ENCODE data around the gene PARP9.
A peak's percentile ranks its signal among the peaks of the same experiment; 100 is the strongest.
"Not testable (repeated sequence)": the region's sequence is repeated elsewhere in the genome, so short reads cannot be mapped to it uniquely, and the experiment has no call there.

Gene PARP9

GRCh38 chr3:122520861-122521260 is 43.2 kb downstream of the PARP9 start:
- no peak for DNase-seq (ENCODE audit: low read depth in 2 of 2)

- DNase-seq (ENCODE audit: low read depth in 2 of 2) = no peak
These were observed 44.4 kb downstream of the PARP9 start for GRCh38 chr3:122519693-122520092.

GRCh38 chr3:122516846-122517360 is 47.2 kb downstream of the PARP9 start:
- DNase-seq (ENCODE audit: low read depth in 2 of 2) = no peak

- no peak for DNase-seq (ENCODE audit: low read depth in 2 of 2)
These were observed 48.2 kb downstream of the PARP9 start for GRCh38 chr3:122515870-122516269.

- DNase-seq (ENCODE audit: low read depth in 2 of 2) = no peak
These were observed 49.1 kb downstream of the PARP9 start for GRCh38 chr3:122515020-122515468.

GRCh38 chr3:122514123-122515019 is 49.7 kb downstream of the PARP9 start, which contains the start of gene KPNA1:
Gene KPNA1, minus strand, starts transcription at chr3:122514939. Its CDS starts 18,374 bp downstream, at chr3:122496565.
- DNase-seq (ENCODE audit: low read depth in 2 of 2) = peak; percentile 67 to 74

GRCh38 chr3:122513386-122514122 is 50.5 kb downstream of the PARP9 start:
- peak in 1 of 2 experiments; percentile 41 for DNase-seq (ENCODE audit: low read depth in 2 of 2)

GRCh38 chr3:122512284-122512683 is 51.8 kb downstream of the PARP9 start:
- no peak for DNase-seq (ENCODE audit: low read depth in 2 of 2)

- no peak for DNase-seq (ENCODE audit: low read depth in 2 of 2)
These were observed 53.1 kb downstream of the PARP9 start for GRCh38 chr3:122510878-122511535.

- DNase-seq (ENCODE audit: low read depth in 2 of 2) = not testable (repeated sequence)
These were observed 55.2 kb downstream of the PARP9 start for GRCh38 chr3:122508944-122509343.

- no peak for DNase-seq (ENCODE audit: low read depth in 2 of 2)
These were observed 55.8 kb downstream of the PARP9 start for GRCh38 chr3:122508135-122508914.

- no peak for DNase-seq (ENCODE audit: low read depth in 2 of 2)
These were observed 57.6 kb downstream of the PARP9 start for GRCh38 chr3:122506450-122506849.

GRCh38 chr3:122505676-122506075 is 58.4 kb downstream of the PARP9 start:
- DNase-seq (ENCODE audit: low read depth in 2 of 2) = no peak

- no peak for DNase-seq (ENCODE audit: low read depth in 2 of 2)
These were observed 61.2 kb downstream of the PARP9 start for GRCh38 chr3:122502941-122503340.

GRCh38 chr3:122502139-122502538 is 62.0 kb downstream of the PARP9 start:
- DNase-seq (ENCODE audit: low read depth in 2 of 2) = no peak

GRCh38 chr3:122500964-122501363 is 63.1 kb downstream of the PARP9 start:
- not testable (repeated sequence) for DNase-seq (ENCODE audit: low read depth in 2 of 2)

- no peak for DNase-seq (ENCODE audit: low read depth in 2 of 2)
These were observed 65.9 kb downstream of the PARP9 start for GRCh38 chr3:122498152-122498551.

- peak; percentile 79 to 81 for DNase-seq (ENCODE audit: low read depth in 2 of 2)
These were observed 66.7 kb downstream of the PARP9 start for GRCh38 chr3:122497425-122497824.

- no peak for DNase-seq (ENCODE audit: low read depth in 2 of 2)
These were observed 67.6 kb downstream of the PARP9 start for GRCh38 chr3:122496508-122496907.

- peak; percentile 76 to 77 for DNase-seq (ENCODE audit: low read depth in 2 of 2)
These were observed 70.8 kb downstream of the PARP9 start for GRCh38 chr3:122493296-122493695.
